Measurements from ENCODE around the gene PRKCH. TPM values are rescaled to one million over a fixed set of nuclear protein-coding genes. Genes with fewer than 3 reads are reported as not detected.
A peak's percentile ranks its signal among the peaks of the same experiment; 100 is the strongest.

Gene PRKCH
- total and polyA plus RNA-seq, 9 of the 15 experiments (the other 6 are each of a cell fraction or from before 2014, with no cell fraction given): 0.61 to 4.4 (median 4.0) TPM

DNA sequence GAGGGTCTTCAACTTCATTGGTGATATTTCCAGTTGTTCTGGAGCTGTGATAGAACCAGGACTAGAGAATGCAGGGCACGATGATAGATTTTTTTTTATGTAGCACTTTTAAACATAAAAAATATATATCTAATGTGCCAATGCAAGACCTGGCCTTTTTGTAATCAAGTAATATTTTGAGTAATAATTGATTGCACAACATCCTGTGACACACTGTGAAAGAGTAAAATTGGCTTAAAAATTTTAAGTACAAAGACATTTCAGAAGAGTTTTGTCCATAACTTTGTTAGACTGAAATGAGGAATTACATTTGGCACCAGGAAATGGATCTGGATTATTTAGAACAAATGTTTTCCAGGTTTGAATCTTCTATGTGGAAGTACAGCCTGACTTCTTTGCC, 22.1 kb downstream of the PRKCH start (continued):
- TF ChIP-seq CEBPG (CRISPR knock-in tag; IDR thresholded peaks at IDR 0.05) (no peak), CEBPG (tag; conservative IDR thresholded peaks at IDR 0.05 in 1 of 2, IDR thresholded peaks at IDR 0.05 in 1 of 2) (peak; percentile 35 to 81; a peak in 3 of 4 replicates)

DNA sequence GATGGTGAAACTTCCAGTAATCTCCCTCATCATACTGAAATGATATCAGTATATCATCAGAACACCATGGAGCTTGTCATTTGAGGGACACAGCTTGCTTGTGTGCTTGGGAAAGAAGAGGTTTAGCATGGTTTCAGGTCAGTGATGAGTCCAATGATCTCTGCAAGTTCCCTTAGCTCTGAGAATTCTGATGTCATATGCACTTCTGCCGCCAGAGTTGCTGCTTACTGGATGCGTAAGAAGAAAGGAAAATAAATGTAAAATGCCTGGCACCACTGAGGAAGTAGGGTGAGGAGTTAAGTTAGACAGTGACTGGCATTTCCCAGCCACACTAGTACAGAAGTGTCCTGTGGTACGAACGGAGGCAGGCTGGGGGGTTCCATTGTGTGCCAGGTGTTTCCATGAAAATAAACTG, 22.6 kb downstream of the PRKCH start:
- intact Hi-C loops (cut with micrococcal nuclease) (no loop called here), in situ Hi-C loops (cut with MboI) (no loop called here)
- WGBS (ENCODE audit: insufficient coverage, low coverage, missing lambda C conversion rate): 49% methylated on average over 4 of the region's 4 CpGs
- no peaks in the 10 kb centered on the region for H3K9me3 ChIP-seq (replicated peaks; ENCODE audit: control insufficient read depth, insufficient read depth, low read depth, low read length)
- peak overlapping the region in 1 of 2 experiments; percentile 25; a peak in 1 of 4 replicates for H3K9ac ChIP-seq (ENCODE audit: insufficient read depth in 1 of 2, low read depth in 2 of 2, low read length in 2 of 2)
- BruUV-seq (replicated peaks): no TSS peak
- peaks cover 9 to 32% of the 10 kb centered on the region in 2 experiments; a peak in 3 of 5 replicates for H3K4me1 ChIP-seq (replicated peaks in 1 of 2; ENCODE audit: control insufficient read depth in 2 of 2, insufficient read depth in 2 of 2, low read length in 2 of 2)
- ChIA-PET POLR2A (interaction anchor here (0.8 to 1.0 kb wide), 2 partner anchors 14 to 51 kb away, joined by 3 read pairs; no protein-coding TSS in a partner anchor), CTCF (ENCODE audit: low intra/inter-chr PET ratio) (no interaction called here)
- H4K20me1 ChIP-seq (replicated peaks; ENCODE audit: control insufficient read depth, insufficient read depth, low read length): no peaks in the 10 kb centered on the region
- H3K4me3 ChIP-seq: no peak overlapping the region
- H2AFZ ChIP-seq (ENCODE audit: low read depth, low read length): peak overlapping the region; percentile 91
- peak in 1 of 4 experiments; percentile 47 for DNase-seq (ENCODE audit: extremely low read depth in 1 of 4, low spot score in 3 of 4)
- peak; percentile 77 for FAIRE-seq
- TF ChIP-seq, protein P1, sequence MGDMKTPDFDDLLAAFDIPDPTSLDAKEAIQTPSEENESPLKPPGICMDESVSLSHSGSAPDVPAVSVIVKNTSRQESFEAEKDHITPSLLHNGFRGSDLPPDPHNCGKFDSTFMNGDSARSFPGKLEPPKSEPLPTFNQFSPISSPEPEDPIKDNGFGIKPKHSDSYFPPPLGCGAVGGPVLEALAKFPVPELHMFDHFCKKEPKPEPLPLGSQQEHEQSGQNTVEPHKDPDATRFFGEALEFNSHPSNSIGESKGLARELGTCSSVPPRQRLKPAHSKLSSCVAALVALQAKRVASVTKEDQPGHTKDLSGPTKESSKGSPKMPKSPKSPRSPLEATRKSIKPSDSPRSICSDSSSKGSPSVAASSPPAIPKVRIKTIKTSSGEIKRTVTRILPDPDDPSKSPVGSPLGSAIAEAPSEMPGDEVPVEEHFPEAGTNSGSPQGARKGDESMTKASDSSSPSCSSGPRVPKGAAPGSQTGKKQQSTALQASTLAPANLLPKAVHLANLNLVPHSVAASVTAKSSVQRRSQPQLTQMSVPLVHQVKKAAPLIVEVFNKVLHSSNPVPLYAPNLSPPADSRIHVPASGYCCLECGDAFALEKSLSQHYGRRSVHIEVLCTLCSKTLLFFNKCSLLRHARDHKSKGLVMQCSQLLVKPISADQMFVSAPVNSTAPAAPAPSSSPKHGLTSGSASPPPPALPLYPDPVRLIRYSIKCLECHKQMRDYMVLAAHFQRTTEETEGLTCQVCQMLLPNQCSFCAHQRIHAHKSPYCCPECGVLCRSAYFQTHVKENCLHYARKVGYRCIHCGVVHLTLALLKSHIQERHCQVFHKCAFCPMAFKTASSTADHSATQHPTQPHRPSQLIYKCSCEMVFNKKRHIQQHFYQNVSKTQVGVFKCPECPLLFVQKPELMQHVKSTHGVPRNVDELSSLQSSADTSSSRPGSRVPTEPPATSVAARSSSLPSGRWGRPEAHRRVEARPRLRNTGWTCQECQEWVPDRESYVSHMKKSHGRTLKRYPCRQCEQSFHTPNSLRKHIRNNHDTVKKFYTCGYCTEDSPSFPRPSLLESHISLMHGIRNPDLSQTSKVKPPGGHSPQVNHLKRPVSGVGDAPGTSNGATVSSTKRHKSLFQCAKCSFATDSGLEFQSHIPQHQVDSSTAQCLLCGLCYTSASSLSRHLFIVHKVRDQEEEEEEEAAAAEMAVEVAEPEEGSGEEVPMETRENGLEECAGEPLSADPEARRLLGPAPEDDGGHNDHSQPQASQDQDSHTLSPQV (IDR thresholded peaks at IDR 0.05): 0 out of 2 replicates have a peak, but pooled peaks have one; percentile 24
- TF ChIP-seq, protein P2, sequence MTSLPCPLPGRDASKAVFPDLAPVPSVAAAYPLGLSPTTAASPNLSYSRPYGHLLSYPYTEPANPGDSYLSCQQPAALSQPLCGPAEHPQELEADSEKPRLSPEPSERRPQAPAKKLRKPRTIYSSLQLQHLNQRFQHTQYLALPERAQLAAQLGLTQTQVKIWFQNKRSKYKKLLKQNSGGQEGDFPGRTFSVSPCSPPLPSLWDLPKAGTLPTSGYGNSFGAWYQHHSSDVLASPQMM (CRISPR knock-in tag; IDR thresholded peaks at IDR 0.05): no peak
- TF ChIP-seq, protein P3, sequence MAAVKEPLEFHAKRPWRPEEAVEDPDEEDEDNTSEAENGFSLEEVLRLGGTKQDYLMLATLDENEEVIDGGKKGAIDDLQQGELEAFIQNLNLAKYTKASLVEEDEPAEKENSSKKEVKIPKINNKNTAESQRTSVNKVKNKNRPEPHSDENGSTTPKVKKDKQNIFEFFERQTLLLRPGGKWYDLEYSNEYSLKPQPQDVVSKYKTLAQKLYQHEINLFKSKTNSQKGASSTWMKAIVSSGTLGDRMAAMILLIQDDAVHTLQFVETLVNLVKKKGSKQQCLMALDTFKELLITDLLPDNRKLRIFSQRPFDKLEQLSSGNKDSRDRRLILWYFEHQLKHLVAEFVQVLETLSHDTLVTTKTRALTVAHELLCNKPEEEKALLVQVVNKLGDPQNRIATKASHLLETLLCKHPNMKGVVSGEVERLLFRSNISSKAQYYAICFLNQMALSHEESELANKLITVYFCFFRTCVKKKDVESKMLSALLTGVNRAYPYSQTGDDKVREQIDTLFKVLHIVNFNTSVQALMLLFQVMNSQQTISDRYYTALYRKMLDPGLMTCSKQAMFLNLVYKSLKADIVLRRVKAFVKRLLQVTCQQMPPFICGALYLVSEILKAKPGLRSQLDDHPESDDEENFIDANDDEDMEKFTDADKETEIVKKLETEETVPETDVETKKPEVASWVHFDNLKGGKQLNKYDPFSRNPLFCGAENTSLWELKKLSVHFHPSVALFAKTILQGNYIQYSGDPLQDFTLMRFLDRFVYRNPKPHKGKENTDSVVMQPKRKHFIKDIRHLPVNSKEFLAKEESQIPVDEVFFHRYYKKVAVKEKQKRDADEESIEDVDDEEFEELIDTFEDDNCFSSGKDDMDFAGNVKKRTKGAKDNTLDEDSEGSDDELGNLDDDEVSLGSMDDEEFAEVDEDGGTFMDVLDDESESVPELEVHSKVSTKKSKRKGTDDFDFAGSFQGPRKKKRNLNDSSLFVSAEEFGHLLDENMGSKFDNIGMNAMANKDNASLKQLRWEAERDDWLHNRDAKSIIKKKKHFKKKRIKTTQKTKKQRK (IDR thresholded peaks at IDR 0.05; ENCODE audit: borderline replicate concordance, low read depth, low read length): no peak
- 0 out of 2 replicates have a peak, but pooled peaks have one; percentile 12 for TF ChIP-seq CREM (IDR thresholded peaks at IDR 0.05; ENCODE audit: low read depth)
- no peak for TF ChIP-seq TGIF2 (CRISPR knock-in tag; IDR thresholded peaks at IDR 0.05)
- peak overlapping the region; percentile 85; the same call in 2 of the 3 replicates for H3K27ac ChIP-seq (ENCODE audit: extremely low read depth, low read depth, low read length)
- H3K36me3 ChIP-seq (ENCODE audit: control insufficient read depth, insufficient read depth, low read length): no peaks in the 10 kb centered on the region
- H3K27me3 ChIP-seq (ENCODE audit: control insufficient read depth in 2 of 2, insufficient read depth in 2 of 2, low read length in 2 of 2): no peaks in the 10 kb centered on the region
- ATAC-seq: peak; percentile 60
- peak overlapping the region; percentile 39 for H3K4me2 ChIP-seq (ENCODE audit: insufficient read depth, low read length)
- peaks cover 3% of the 10 kb centered on the region; the same call in 1 of the 3 replicates for H3K79me2 ChIP-seq (ENCODE audit: control insufficient read depth, insufficient read depth, low read length)
- H3K9me1 ChIP-seq (ENCODE audit: control insufficient read depth, insufficient read depth, low read length): no peaks in the 10 kb centered on the region
